Ecto neural progenitor cell (in vitro differentiated cells): ENCODE data around the gene FOXJ2.
"Not testable (repeated sequence)": the region's sequence is repeated elsewhere in the genome, so short reads cannot be mapped to it uniquely, and the experiment has no call there.

Experiments used
- DNase-seq: peaks from one replicate; pipeline ENCODE4 v3.0.0-alpha.2; 2018; ENCODE audit warnings: low spot score

FOXJ2 gene

GRCh38 chr12:8065991-8066594 lies 33.6 kb downstream of the FOXJ2 start, which contains the start of gene C3AR1:
TSS of gene C3AR1 (minus strand) at chr12:8066359. CDS start at chr12:8060185, 6,174 bp downstream.
- DNase-seq: no peak

GRCh38 chr12:8069582-8069981 lies 37.1 kb downstream of the FOXJ2 start:
- no peak for DNase-seq

GRCh38 chr12:8071820-8072219 lies 39.3 kb downstream of the FOXJ2 start:
- DNase-seq: not testable (repeated sequence)

- no peak for DNase-seq
Observed at GRCh38 chr12:8075935-8076334, 43.4 kb downstream of the FOXJ2 start.

GRCh38 chr12:8076366-8076765 lies 43.9 kb downstream of the FOXJ2 start:
- DNase-seq: no peak

- DNase-seq: no peak
Observed at GRCh38 chr12:8077207-8077606, 44.7 kb downstream of the FOXJ2 start.

GRCh38 chr12:8078398-8078797 lies 45.9 kb downstream of the FOXJ2 start:
- DNase-seq: peak; percentile 55

GRCh38 chr12:8078916-8079315 lies 46.4 kb downstream of the FOXJ2 start:
- no peak for DNase-seq

- no peak for DNase-seq
Observed at GRCh38 chr12:8080120-8080519, 47.6 kb downstream of the FOXJ2 start.

- no peak for DNase-seq
Observed at GRCh38 chr12:8081251-8081920, 48.9 kb downstream of the FOXJ2 start.

GRCh38 chr12:8082808-8083100 lies 50.2 kb downstream of the FOXJ2 start:
- DNase-seq: no peak

GRCh38 chr12:8084351-8084750 lies 51.8 kb downstream of the FOXJ2 start:
- DNase-seq: not testable (repeated sequence)

- no peak for DNase-seq
Observed at GRCh38 chr12:8087666-8088065, 55.1 kb downstream of the FOXJ2 start.

GRCh38 chr12:8088574-8088973 lies 56.1 kb downstream of the FOXJ2 start:
- no peak for DNase-seq

- DNase-seq: not testable (repeated sequence)
Observed at GRCh38 chr12:8089277-8089676, 56.8 kb downstream of the FOXJ2 start.

- DNase-seq: no peak
Observed at GRCh38 chr12:8089716-8090115, 57.2 kb downstream of the FOXJ2 start.

- no peak for DNase-seq
Observed at GRCh38 chr12:8093291-8093690, 60.8 kb downstream of the FOXJ2 start.

- no peak for DNase-seq
Observed at GRCh38 chr12:8096281-8096915, 63.9 kb downstream of the FOXJ2 start.

GRCh38 chr12:8099235-8099634 lies 66.7 kb downstream of the FOXJ2 start:
- no peak for DNase-seq
